IPS-20b (cell line): ENCODE measurements around the gene MARK4.
"Not testable (repeated sequence)": the region's sequence is repeated elsewhere in the genome, so short reads cannot be mapped to it uniquely, and the experiment has no call there.

Experiments used
- H3K27ac ChIP-seq: one replicate; pipeline ENCODE4 v1.5.1; 2013; ENCODE audit warnings: low read length
- H3K27me3 ChIP-seq: 2 replicates; pipeline ENCODE4 v1.6.1; 2013; ENCODE audit warnings: mild to moderate bottlenecking, low read length, inconsistent platforms; ENCODE audit not compliant: insufficient read depth
- H3K36me3 ChIP-seq: 2 replicates; pipeline ENCODE4 v1.6.1; 2013; ENCODE audit warnings: low read depth, mild to moderate bottlenecking, inconsistent platforms, low read length, moderate library complexity; ENCODE audit not compliant: insufficient read depth
- H3K4me1 ChIP-seq: 2 replicates; pipeline ENCODE4 v1.6.1; 2013; ENCODE audit warnings: mild to moderate bottlenecking, control low read depth, inconsistent platforms, low read length, moderate library complexity; ENCODE audit not compliant: insufficient read depth
- H3K4me3 ChIP-seq: 2 replicates; pipeline ENCODE4 v1.5.1; 2013; ENCODE audit warnings: mild to moderate bottlenecking, low read length, inconsistent platforms
- H3K9ac ChIP-seq: 2 replicates; pipeline ENCODE4 v1.6.1; 2013; ENCODE audit warnings: low read depth, mild to moderate bottlenecking, inconsistent platforms, low read length, moderate library complexity
- H3K9me3 ChIP-seq: 2 replicates; pipeline ENCODE4 v1.6.1; 2013; ENCODE audit warnings: mild to moderate bottlenecking, low read depth, low read length, inconsistent platforms; ENCODE audit not compliant: insufficient read depth

MARK4 gene

DNA sequence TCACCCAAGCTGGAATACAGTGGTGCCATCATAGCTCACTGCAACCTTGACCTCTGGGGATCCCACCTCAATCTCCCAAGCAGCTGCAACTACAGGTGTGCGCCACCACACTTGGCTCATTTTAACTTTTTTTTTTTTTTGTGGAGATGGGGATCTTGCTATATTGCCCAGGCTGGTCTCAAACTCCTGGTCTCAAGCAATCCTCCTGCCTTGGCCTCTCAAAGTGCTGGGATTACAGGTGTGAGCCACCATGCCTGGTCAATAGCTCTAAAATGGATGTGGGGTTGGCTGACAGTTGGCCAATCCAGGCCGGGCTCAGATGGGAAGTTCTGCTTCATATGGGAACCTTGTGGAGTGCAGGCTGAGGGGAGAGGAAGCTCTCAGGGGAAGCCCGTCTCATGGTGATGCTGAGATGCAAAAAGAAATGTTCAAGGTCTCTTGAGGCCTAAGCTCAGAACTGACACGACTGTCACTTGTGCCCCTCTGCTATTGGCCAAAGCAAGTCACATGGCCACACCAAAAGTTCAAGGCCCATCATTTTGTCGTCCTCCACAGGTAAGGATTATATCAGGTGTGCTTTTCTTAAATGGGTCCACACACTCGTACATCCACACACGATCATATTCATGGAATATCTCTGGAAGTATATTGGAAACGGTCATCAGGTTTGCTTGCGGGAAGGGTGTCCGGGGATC is 82.7 kb downstream of the MARK4 start:
- Histone ChIP-seq H3K27me3 (no peaks in the 10 kb centered on the region; the same call in 1 of the 2 replicates), H3K4me3 (no peak overlapping the region), H3K9ac (no peak overlapping the region), H3K36me3 (no peaks in the 10 kb centered on the region), H3K9me3 (no peaks in the 10 kb centered on the region), H3K27ac (no peak overlapping the region), H3K4me1 (no peaks in the 10 kb centered on the region)

DNA sequence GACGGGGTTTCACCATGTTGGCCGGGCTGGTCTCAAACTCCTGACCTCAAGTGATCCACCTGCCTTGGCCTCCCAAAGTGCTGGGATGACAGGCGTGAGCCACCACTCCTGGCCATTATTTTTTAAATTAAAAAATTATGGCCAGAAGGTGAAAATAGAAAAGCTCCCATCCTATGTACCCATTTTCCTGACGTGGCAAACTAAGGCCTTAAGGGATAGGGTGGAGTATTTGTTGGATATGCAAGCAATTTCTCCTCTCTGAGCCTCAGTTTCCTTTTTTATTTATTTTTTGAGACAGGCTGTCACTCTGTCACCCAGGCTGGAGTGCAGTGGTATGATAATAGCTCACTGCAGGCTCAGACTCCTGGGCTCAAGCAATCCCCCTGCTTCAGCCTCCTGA is 83.8 kb downstream of the MARK4 start:
- H3K27ac ChIP-seq, H3K27me3 ChIP-seq, H3K9ac ChIP-seq, H3K9me3 ChIP-seq, H3K36me3 ChIP-seq, H3K4me1 ChIP-seq, H3K4me3 ChIP-seq: not testable (repeated sequence)

GRCh38 chr19:45336696-45337251 is 85.7 kb downstream of the MARK4 start:
- Histone ChIP-seq H3K27me3 (peaks cover 24% of the 10 kb centered on the region), H3K9ac (no peak overlapping the region), H3K4me3 (no peak overlapping the region), H3K27ac (no peak overlapping the region), H3K36me3 (no peaks in the 10 kb centered on the region), H3K9me3 (no peaks in the 10 kb centered on the region), H3K4me1 (no peaks in the 10 kb centered on the region)

DNA sequence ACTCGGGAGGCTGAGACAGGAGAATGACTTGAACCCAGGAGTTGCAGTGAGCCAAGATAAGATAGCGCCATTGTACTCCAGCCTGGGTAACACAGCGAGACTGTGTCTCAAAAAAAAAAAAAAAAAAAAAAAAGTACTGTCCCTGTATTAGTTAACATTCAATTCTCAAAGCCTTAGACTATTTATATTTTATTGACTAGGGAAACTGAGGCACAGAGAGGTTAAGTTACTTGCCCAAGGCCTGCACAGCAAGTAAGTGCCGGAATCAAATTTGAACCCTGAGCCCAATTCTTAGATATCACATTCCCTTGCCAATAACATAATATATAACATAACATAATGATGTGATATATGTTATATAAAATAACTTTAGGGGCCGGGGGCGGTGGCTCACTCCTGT is 88.6 kb downstream of the MARK4 start:
- Histone ChIP-seq H3K9me3 (no peaks in the 10 kb centered on the region), H3K27me3 (peaks cover 38% of the 10 kb centered on the region), H3K4me1 (no peaks in the 10 kb centered on the region), H3K36me3 (no peaks in the 10 kb centered on the region), H3K4me3 (no peak overlapping the region), H3K27ac (no peak overlapping the region), H3K9ac (no peak overlapping the region)

- no peak within 1 kb of the TSS for H3K27ac ChIP-seq
- no peak within 1 kb of the TSS for H3K9ac ChIP-seq
- H3K27me3 ChIP-seq, result peaks cover 38% of the 10 kb centered on the region
- no peaks in the 10 kb centered on the region for H3K9me3 ChIP-seq
- H3K4me1 ChIP-seq, result no peaks in the 10 kb centered on the region
- H3K36me3 ChIP-seq, result no peaks in the 10 kb centered on the region
- peak within 1 kb of the TSS; percentile 65 for H3K4me3 ChIP-seq
These were observed 89.3 kb downstream of the MARK4 start, which contains the start of gene KLC3 for GRCh38 chr19:45340232-45340898. Gene KLC3, plus strand, starts transcription at chr19:45340750. Its CDS starts 4,792 bp downstream, at chr19:45345542.

GRCh38 chr19:45340899-45341453 is 89.9 kb downstream of the MARK4 start:
- Histone ChIP-seq H3K27me3 (peaks cover 38% of the 10 kb centered on the region), H3K27ac (no peak overlapping the region), H3K4me3 (peak overlapping the region; percentile 65), H3K9me3 (no peaks in the 10 kb centered on the region), H3K36me3 (no peaks in the 10 kb centered on the region), H3K9ac (no peak overlapping the region), H3K4me1 (no peaks in the 10 kb centered on the region)

DNA sequence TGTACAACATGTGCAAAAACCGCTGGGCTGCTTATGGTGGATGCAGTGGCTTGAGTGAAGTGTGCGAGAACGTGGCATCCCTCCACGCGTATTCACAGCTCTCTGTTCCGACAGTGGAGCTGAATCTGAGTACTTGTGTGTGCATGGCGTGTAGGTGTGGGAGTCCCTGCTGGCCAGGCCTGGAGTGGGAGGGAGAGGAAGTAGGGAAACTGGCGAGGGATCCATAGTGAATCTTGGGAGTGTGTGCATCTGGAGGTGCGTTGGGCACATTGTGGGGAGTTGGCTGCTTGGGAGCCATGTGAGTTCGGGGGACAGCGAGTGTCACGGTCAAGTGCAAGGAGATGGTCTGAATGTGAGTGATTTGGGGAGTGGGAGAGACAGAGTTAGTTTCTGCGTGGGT is 91.8 kb downstream of the MARK4 start:
- no peaks in the 10 kb centered on the region for H3K9me3 ChIP-seq
- H3K36me3 ChIP-seq, result no peaks in the 10 kb centered on the region
- peaks cover 38% of the 10 kb centered on the region for H3K27me3 ChIP-seq
- H3K4me1 ChIP-seq, result no peaks in the 10 kb centered on the region
- H3K9ac ChIP-seq, result no peak overlapping the region
- no peak overlapping the region for H3K4me3 ChIP-seq
- no peak overlapping the region for H3K27ac ChIP-seq

- no peak overlapping the region for H3K4me3 ChIP-seq
- H3K27ac ChIP-seq, result no peak overlapping the region
- H3K4me1 ChIP-seq, result no peaks in the 10 kb centered on the region
- no peaks in the 10 kb centered on the region for H3K9me3 ChIP-seq
- H3K27me3 ChIP-seq, result peaks cover 32% of the 10 kb centered on the region
- H3K9ac ChIP-seq, result no peak overlapping the region
- 0 out of 2 replicates have a peak, but pooled peaks cover 3% of the 10 kb centered on the region for H3K36me3 ChIP-seq
These were observed 93.8 kb downstream of the MARK4 start for GRCh38 chr19:45344621-45345505.

DNA sequence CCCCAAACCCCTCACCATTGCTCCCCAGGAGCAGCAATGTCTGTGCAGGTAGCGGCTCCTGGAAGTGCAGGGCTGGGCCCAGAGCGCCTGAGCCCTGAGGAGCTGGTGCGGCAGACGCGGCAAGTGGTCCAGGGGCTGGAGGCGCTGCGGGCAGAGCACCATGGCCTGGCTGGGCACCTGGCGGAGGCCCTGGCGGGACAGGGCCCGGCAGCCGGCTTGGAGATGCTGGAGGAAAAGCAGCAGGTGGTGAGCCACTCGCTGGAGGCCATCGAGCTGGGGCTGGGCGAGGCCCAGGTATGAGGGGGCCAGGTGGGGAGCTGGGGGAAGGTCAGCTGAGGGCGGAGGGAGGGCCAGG is 94.4 kb downstream of the MARK4 start:
- H3K4me3 ChIP-seq, result no peak overlapping the region
- 0 out of 2 replicates have a peak, but pooled peaks cover 7% of the 10 kb centered on the region for H3K36me3 ChIP-seq
- H3K27ac ChIP-seq, result no peak overlapping the region
- H3K27me3 ChIP-seq, result peaks cover 27% of the 10 kb centered on the region
- no peaks in the 10 kb centered on the region for H3K4me1 ChIP-seq
- H3K9me3 ChIP-seq, result no peaks in the 10 kb centered on the region
- no peak overlapping the region for H3K9ac ChIP-seq

DNA sequence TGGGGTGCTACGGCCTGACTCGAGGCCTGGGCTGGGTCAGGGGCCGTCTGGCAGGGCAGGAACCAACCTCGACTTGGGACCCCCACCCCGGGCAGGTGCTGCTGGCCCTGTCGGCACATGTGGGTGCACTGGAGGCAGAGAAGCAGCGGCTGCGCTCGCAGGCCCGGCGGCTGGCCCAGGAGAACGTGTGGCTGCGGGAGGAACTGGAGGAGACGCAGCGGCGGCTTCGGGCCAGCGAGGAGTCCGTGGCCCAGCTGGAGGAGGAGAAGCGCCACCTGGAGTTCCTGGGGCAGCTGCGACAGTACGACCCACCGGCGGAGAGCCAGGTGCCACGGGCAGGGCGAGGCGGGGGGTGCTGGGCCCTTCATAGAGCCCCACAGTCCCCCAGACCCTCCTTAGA is 95.4 kb downstream of the MARK4 start:
- H3K4me1 ChIP-seq, result no peaks in the 10 kb centered on the region
- H3K4me3 ChIP-seq, result no peak overlapping the region
- no peak overlapping the region for H3K9ac ChIP-seq
- H3K36me3 ChIP-seq, result peaks cover 17% of the 10 kb centered on the region
- H3K9me3 ChIP-seq, result no peaks in the 10 kb centered on the region
- H3K27ac ChIP-seq, result no peak overlapping the region
- H3K27me3 ChIP-seq, result peaks cover 17% of the 10 kb centered on the region

- H3K4me1 ChIP-seq, result no peaks in the 10 kb centered on the region
- H3K27ac ChIP-seq, result no peak overlapping the region
- no peaks in the 10 kb centered on the region for H3K9me3 ChIP-seq
- H3K4me3 ChIP-seq, result no peak overlapping the region
- no peak overlapping the region for H3K9ac ChIP-seq
- H3K27me3 ChIP-seq, result peaks cover 4% of the 10 kb centered on the region
- peaks cover 29% of the 10 kb centered on the region for H3K36me3 ChIP-seq
These were observed 96.7 kb downstream of the MARK4 start for GRCh38 chr19:45347570-45348366.
